ENCODE results near the gene USP32. TPM values are rescaled to one million over a fixed set of nuclear protein-coding genes. Genes with fewer than 3 reads are reported as not detected.
"Not testable (repeated sequence)": the region's sequence is repeated elsewhere in the genome, so short reads cannot be mapped to it uniquely, and the experiment has no call there.

USP32 gene
- total and polyA plus RNA-seq, 7 experiments from 2014 or later = 6.6 to 58.1 (median 35.2) TPM

DNA sequence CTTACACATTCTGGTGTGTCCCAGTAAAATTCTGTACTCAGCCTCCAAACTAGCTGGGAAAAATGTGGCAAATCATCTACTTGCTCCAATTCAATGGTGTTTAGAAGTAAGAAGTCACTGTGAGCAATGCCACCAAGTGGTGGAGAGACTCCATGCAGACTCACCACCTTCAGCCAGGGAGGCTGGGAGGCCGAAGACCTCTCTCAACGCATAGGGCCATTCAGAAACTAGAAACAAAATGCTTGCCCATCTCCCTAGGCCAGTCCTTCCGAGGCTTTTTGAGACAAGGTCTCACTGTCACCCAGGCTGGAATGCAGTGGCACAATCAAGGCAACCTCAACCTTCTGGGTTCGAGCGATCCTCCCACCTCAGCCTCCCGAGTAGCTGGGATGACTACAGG is 217.2 kb downstream of the USP32 start:
- H3K9me3 Mint-ChIP-seq; H3K27ac ChIP-seq (ENCODE audit: low read depth, low read length); H3K4me3 ChIP-seq (ENCODE audit: low read length); ATAC-seq; H3K4me3 Mint-ChIP-seq; CTCF ChIA-PET; POLR2A ChIA-PET; H3K36me3 ChIP-seq (ENCODE audit: control insufficient read depth in 2 of 3, insufficient read depth in 3 of 3, low read length in 3 of 3); intact Hi-C loops (cut with micrococcal nuclease); H3K9me3 ChIP-seq (ENCODE audit: control insufficient read depth in 2 of 3, low read length in 3 of 3); H3K27me3 ChIP-seq (ENCODE audit: control insufficient read depth in 2 of 2, insufficient read depth in 2 of 2, low read length in 2 of 2); H3K27me3 Mint-ChIP-seq; DNase-seq: not testable (repeated sequence)
- H3K4me1 ChIP-seq (ENCODE audit: control insufficient read depth in 2 of 2, insufficient read depth in 2 of 2, low read length in 2 of 2) = peaks cover 5 to 12% of the 10 kb centered on the region in 2 donors
- Mint-ChIP-seq H3K27ac (peak overlapping the region in 1 of 9 donors; percentile 17), H3K36me3 (peaks cover 0 to 16% (median 4%) of the 10 kb centered on the region in 5 donors), H3K4me1 (peaks cover 6 to 19% (median 13%) of the 10 kb centered on the region in 7 donors)

DNA sequence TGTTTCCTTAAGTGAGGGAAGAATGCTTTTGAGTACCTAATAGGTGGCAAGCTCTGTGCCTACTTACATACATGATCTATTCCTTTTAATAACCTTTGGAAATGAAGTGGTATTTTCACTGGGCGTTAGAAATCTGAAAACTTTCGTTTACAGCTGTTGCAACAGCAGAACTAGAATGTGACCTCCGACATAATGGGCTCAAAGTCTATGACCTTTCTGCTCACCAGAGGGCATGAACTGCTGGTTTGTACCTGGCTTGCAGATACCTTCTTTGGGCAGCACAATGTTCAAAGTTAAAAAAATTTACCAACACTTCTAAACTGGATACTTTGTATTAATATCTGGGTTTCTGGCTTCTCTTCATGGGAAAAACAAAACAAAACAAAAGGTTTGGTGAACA is 217.9 kb downstream of the USP32 start:
- intact Hi-C loops (cut with micrococcal nuclease) = no loop called here
- Histone ChIP-seq H3K27me3 (ENCODE audit: control insufficient read depth in 2 of 2, insufficient read depth in 2 of 2, low read length in 2 of 2) (no peaks in the 10 kb centered on the region), H3K4me3 (ENCODE audit: low read length) (no peak overlapping the region), H3K9me3 (ENCODE audit: control insufficient read depth in 2 of 3, low read length in 3 of 3) (no peaks in the 10 kb centered on the region), H3K36me3 (ENCODE audit: control insufficient read depth in 2 of 3, insufficient read depth in 3 of 3, low read length in 3 of 3) (peaks cover 0 to 5% (median 0%) of the 10 kb centered on the region in 3 experiments), H3K27ac (ENCODE audit: low read depth, low read length) (no peak overlapping the region), H3K4me1 (ENCODE audit: control insufficient read depth in 2 of 2, insufficient read depth in 2 of 2, low read length in 2 of 2) (peaks cover 5 to 13% of the 10 kb centered on the region in 2 donors)
- Mint-ChIP-seq H3K4me3 (no peak overlapping the region), H3K36me3 (peaks cover 0 to 14% (median 4%) of the 10 kb centered on the region in 5 donors), H3K9me3 (peaks cover 0 to 1% (median 0%) of the 10 kb centered on the region in 11 donors), H3K27me3 (no peaks in the 10 kb centered on the region), H3K27ac (peak overlapping the region in 2 of 9 donors; percentile 17 to 39), H3K4me1 (peaks cover 6 to 20% (median 13%) of the 10 kb centered on the region in 7 donors)
- DNase-seq (no peak), ATAC-seq (no peak)
- ChIA-PET POLR2A (no interaction called here), CTCF (no interaction called here)

DNA sequence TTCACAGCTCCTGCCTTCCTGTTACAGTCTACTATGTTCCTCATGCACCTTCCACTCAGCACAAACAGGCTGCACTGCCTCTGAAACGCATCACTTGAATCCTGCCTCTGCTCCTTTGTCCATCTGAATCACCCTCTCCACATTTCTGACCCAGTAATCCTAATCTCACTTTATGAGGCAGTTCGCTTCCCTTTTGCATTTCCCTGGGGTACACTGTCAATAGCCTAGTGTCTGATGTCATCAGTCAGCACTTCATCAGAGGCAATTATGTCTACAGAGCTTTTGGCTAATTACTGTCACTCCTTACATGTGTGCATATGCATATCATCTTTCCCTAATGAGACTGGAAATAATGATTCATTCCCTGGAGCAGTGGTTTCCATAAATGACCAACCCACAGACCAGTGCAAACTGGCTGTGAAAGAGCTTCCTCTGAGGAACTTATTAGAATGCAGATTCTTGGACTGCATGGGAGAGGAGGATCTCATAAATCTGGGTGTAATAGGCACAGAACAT is 218.6 kb downstream of the USP32 start:
- ChIA-PET POLR2A (no interaction called here), CTCF (no interaction called here)
- no peaks in the 10 kb centered on the region for H3K27me3 Mint-ChIP-seq
- H3K4me3 Mint-ChIP-seq = no peak overlapping the region
- peak overlapping the region in 2 of 9 donors; percentile 2 to 36 for H3K27ac Mint-ChIP-seq
- peaks cover 0 to 2% (median 0%) of the 10 kb centered on the region in 3 experiments for H3K36me3 ChIP-seq (ENCODE audit: control insufficient read depth in 2 of 3, insufficient read depth in 3 of 3, low read length in 3 of 3)
- peaks cover 5 to 13% of the 10 kb centered on the region in 2 donors for H3K4me1 ChIP-seq (ENCODE audit: control insufficient read depth in 2 of 2, insufficient read depth in 2 of 2, low read length in 2 of 2)
- no peak overlapping the region for H3K27ac ChIP-seq (ENCODE audit: low read depth, low read length)
- H3K9me3 ChIP-seq (ENCODE audit: control insufficient read depth in 2 of 3, low read length in 3 of 3) = no peaks in the 10 kb centered on the region
- DNase-seq = no peak
- intact Hi-C loops (cut with micrococcal nuclease) = no loop called here
- peaks cover 0 to 7% (median 4%) of the 10 kb centered on the region in 5 donors for H3K36me3 Mint-ChIP-seq
- peaks cover 6 to 20% (median 13%) of the 10 kb centered on the region in 7 donors for H3K4me1 Mint-ChIP-seq
- ATAC-seq = no peak
- peaks cover 0 to 1% (median 0%) of the 10 kb centered on the region in 11 donors for H3K9me3 Mint-ChIP-seq
- H3K27me3 ChIP-seq (ENCODE audit: control insufficient read depth in 2 of 2, insufficient read depth in 2 of 2, low read length in 2 of 2) = no peaks in the 10 kb centered on the region
- no peak overlapping the region for H3K4me3 ChIP-seq (ENCODE audit: low read length)

DNA sequence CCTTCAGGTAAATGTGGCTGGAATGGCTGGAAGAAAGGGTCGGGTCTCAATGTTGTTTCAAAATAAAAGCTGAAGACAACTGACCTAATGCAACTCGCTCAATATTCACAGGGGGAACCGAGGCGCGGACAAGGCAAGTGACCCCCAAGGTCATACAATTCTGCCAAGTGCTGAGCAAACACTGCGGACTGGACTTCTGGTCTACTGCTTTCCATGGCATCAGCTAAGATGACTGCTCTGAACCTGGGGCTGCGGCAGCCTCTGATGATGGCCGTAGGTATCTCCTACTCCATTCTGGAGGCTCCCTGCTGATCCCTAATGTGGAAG is 220.2 kb downstream of the USP32 start:
- POLR2A ChIA-PET = no interaction called here
- H3K4me1 Mint-ChIP-seq = peaks cover 7 to 21% (median 13%) of the 10 kb centered on the region in 7 donors
- no peak overlapping the region for H3K4me3 Mint-ChIP-seq
- Histone ChIP-seq H3K4me1 (ENCODE audit: control insufficient read depth in 2 of 2, insufficient read depth in 2 of 2, low read length in 2 of 2) (peaks cover 5 to 13% of the 10 kb centered on the region in 2 donors), H3K9me3 (ENCODE audit: control insufficient read depth in 2 of 3, low read length in 3 of 3) (no peaks in the 10 kb centered on the region), H3K36me3 (ENCODE audit: control insufficient read depth in 2 of 3, insufficient read depth in 3 of 3, low read length in 3 of 3) (no peaks in the 10 kb centered on the region), H3K4me3 (ENCODE audit: low read length) (no peak overlapping the region), H3K27ac (ENCODE audit: low read depth, low read length) (no peak overlapping the region), H3K27me3 (ENCODE audit: control insufficient read depth in 2 of 2, insufficient read depth in 2 of 2, low read length in 2 of 2) (no peaks in the 10 kb centered on the region)
- intact Hi-C loops (cut with micrococcal nuclease) = loop anchor here in 1 of 2 donors (2.0 kb wide), 1 partner anchor 29 kb away; no protein-coding TSS in a partner anchor
- H3K9me3 Mint-ChIP-seq = peaks cover 0 to 1% (median 0%) of the 10 kb centered on the region in 11 donors
- no peaks in the 10 kb centered on the region for H3K27me3 Mint-ChIP-seq
- ATAC-seq (no peak), DNase-seq (no peak)
- peaks cover 0 to 5% (median 4%) of the 10 kb centered on the region in 5 donors for H3K36me3 Mint-ChIP-seq
- H3K27ac Mint-ChIP-seq = no peak overlapping the region
- CTCF ChIA-PET = no interaction called here

DNA sequence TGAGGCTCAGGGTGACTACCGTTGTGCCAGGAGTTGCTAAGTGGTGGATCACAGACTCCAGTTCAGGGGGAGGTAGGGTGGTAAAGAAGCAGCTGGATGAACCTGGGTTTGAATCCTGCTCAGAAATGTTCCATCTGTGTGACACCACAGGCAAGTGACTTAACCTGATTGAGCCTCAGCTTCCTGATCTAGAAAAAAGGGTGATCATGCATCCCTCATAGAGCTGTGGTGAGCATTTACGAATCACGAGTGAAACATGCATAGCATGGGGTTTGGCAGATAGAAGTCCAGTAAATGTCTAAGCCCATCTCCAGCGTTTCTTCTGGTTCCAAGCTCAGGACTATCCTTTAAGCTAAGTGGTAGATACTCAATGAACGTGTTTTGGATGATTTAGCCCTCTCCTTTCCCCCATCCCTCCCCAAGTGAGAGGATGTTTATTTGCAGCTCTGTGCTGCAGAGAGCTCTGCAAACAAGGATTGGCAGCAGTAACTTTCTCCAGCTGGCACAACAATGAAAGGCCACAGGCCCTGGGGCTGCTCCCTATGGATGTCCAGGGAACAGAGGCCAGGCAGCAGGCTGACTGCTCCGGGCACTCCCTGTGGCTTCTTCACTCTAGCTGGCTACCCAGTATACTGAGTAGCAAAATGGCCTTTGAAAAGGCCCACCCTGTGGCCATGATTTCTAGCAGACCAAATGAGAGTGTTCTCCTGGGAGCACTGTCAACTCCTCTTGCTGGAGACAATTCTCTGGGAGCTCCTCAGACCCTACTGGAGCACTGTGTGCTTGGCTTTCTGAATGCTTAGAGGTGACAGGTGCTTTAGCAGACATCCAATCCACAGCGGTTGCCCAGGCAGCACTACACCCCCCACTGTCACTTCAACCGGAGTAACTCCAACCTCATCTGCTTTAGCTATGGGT is 220.8 kb downstream of the USP32 start:
- H3K27me3 Mint-ChIP-seq = no peaks in the 10 kb centered on the region
- DNase-seq (no peak), ATAC-seq (no peak)
- H3K36me3 ChIP-seq (ENCODE audit: control insufficient read depth in 2 of 3, insufficient read depth in 3 of 3, low read length in 3 of 3) = no peaks in the 10 kb centered on the region
- peaks cover 7 to 24% (median 13%) of the 10 kb centered on the region in 7 donors for H3K4me1 Mint-ChIP-seq
- peak overlapping the region in 8 of 9 donors; percentile 14 to 90 (median 66) for H3K27ac Mint-ChIP-seq
- no peaks in the 10 kb centered on the region for H3K9me3 ChIP-seq (ENCODE audit: control insufficient read depth in 2 of 3, low read length in 3 of 3)
- peak overlapping the region in 1 of 10 donors; percentile 16 for H3K4me3 Mint-ChIP-seq
- H3K4me1 ChIP-seq (ENCODE audit: control insufficient read depth in 2 of 2, insufficient read depth in 2 of 2, low read length in 2 of 2) = peaks cover 5 to 13% of the 10 kb centered on the region in 2 donors
- ChIA-PET POLR2A (interaction anchor here (0.6 kb wide), 1 partner anchor 39 kb away, joined by 5 read pairs; no protein-coding TSS in a partner anchor), CTCF (no interaction called here)
- no peak overlapping the region for H3K27ac ChIP-seq (ENCODE audit: low read depth, low read length)
- intact Hi-C loops (cut with micrococcal nuclease) = loop anchor here in 1 of 2 donors (2.0 kb wide), 1 partner anchor 28 kb away; no protein-coding TSS in a partner anchor
- H3K9me3 Mint-ChIP-seq = peaks cover 0 to 1% (median 0%) of the 10 kb centered on the region in 11 donors
- H3K4me3 ChIP-seq (ENCODE audit: low read length) = no peak overlapping the region
- peaks cover 0 to 2% (median 0%) of the 10 kb centered on the region in 5 donors for H3K36me3 Mint-ChIP-seq
- no peaks in the 10 kb centered on the region for H3K27me3 ChIP-seq (ENCODE audit: control insufficient read depth in 2 of 2, insufficient read depth in 2 of 2, low read length in 2 of 2)

DNA sequence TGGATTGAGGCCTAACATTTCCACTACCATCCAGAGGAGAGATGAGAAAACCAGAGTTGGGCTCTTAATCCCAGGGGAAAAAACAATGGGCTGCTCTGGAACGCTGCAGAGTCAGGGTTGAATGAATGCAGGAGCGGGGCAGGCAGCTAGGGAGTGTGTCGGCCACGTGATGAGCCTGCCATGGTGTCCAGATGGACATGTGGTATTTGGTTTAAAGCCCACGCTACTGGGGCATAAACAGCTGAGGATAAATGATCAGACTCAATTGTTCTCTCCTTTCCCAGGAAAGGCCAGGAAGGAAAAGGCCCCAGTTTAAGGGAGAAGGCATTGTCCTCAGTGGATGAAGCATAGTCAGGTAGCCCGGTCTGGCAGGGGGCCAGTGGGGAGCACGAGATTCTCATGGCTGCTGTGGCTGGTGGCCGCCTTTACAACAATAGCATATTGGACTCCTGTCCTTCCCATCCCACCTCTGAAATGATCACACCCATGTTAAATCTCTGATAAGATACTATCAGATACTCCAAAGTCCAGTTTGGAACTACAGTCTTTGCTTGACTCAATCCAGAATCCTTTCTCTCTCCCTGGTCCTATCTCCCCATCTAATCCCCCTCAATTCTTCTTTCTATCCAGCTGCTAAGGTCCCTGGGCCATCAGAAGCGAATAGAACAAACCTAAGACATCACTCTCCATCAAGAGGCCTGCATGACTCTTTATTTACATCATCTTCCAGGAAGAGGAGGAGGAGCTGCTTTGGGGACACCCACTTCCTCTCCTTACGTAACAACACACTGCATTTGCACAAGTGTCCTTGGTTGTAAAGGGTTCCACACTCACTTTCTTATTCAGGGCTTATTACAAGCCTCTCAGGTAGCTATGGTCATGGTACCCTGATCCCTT is 221.8 kb downstream of the USP32 start:
- Mint-ChIP-seq H3K27me3 (no peaks in the 10 kb centered on the region), H3K4me3 (peak overlapping the region in 4 of 10 donors; percentile 8 to 48 (median 29)), H3K36me3 (peaks cover 0 to 2% (median 0%) of the 10 kb centered on the region in 5 donors), H3K9me3 (peaks cover 0 to 1% (median 0%) of the 10 kb centered on the region in 11 donors), H3K4me1 (peaks cover 7 to 32% (median 13%) of the 10 kb centered on the region in 7 donors), H3K27ac (peak overlapping the region; percentile 9 to 90 (median 66))
- H3K27me3 ChIP-seq (ENCODE audit: control insufficient read depth in 2 of 2, insufficient read depth in 2 of 2, low read length in 2 of 2) = no peaks in the 10 kb centered on the region
- no peak overlapping the region for H3K27ac ChIP-seq (ENCODE audit: low read depth, low read length)
- ChIA-PET POLR2A (interaction anchor here (1.0 kb wide), 1 partner anchor 12 kb away, joined by 3 read pairs; no protein-coding TSS in a partner anchor), CTCF (no interaction called here)
- DNase-seq = peak in 4 of 9 donors; percentile 34 to 42 (median 36)
- peaks cover 5 to 13% of the 10 kb centered on the region in 2 donors for H3K4me1 ChIP-seq (ENCODE audit: control insufficient read depth in 2 of 2, insufficient read depth in 2 of 2, low read length in 2 of 2)
- intact Hi-C loops (cut with micrococcal nuclease) = loop anchor here in 1 of 2 donors (2.0 kb wide), 1 partner anchor 27 kb away; no protein-coding TSS in a partner anchor
- no peaks in the 10 kb centered on the region for H3K36me3 ChIP-seq (ENCODE audit: control insufficient read depth in 2 of 3, insufficient read depth in 3 of 3, low read length in 3 of 3)
- peak; percentile 77 for ATAC-seq
- H3K9me3 ChIP-seq (ENCODE audit: control insufficient read depth in 2 of 3, low read length in 3 of 3) = no peaks in the 10 kb centered on the region
- no peak overlapping the region for H3K4me3 ChIP-seq (ENCODE audit: low read length)
